A549 (cell line): Measurements from ENCODE around the gene MAGI1. TPM values are rescaled to one million over a fixed set of nuclear protein-coding genes. Genes with fewer than 3 reads are reported as not detected.

ENCODE experiments used
- ATAC-seq, 2 experiments: fragments of 200-7000 bp in 1 of 2; fragments of >200 bp in 1 of 2; cut with Nextera tagmentation in 1 of 2; cut with Tn5 transposase in 1 of 2; 3 replicates each; pipeline versions ENCODE4 v1.8.0 to v1.9.1; 2018 to 2020; ENCODE audit warnings: mild to moderate bottlenecking in 1 of 2, moderate library complexity in 1 of 2
- CTCF ChIA-PET: fragments of 300-600 bp; sonication (Branson Sonifier 250); formaldehyde crosslinking; extraction: SDS; loops from one replicate; lab custom pipeline; 2021; ENCODE audit warnings: antibody characterized with exemption, inconsistent platforms; lab: Yijun Ruan, JAX
- POLR2A ChIA-PET: fragments of 350-600 bp; formaldehyde crosslinking; extraction: SDS; loops from one replicate; lab custom pipeline; 2021; ENCODE audit warnings: antibody characterized with exemption, inconsistent platforms; lab: Yijun Ruan, JAX
- DNase-seq, 2 experiments: peaks; one replicate each; pipeline versions ENCODE4 v3.0.0 to v3.0.0-alpha.2; 2011 to 2016; ENCODE audit warnings: low read depth in 1 of 2, low spot score in 1 of 2
- FAIRE-seq: peaks from 2 replicates; lab custom pipeline; 2011; peaks lifted over from hg19 to GRCh38; lab: Jason Lieb, UNC
- H3K27ac ChIP-seq, 2 experiments: fragments of >200 bp; sonication (Bioruptor Twin); formaldehyde crosslinking; 3 replicates each; pipeline ENCODE4 v1.5.1; 2016 to 2017
- H3K4me1 ChIP-seq: fragments of >200 bp; sonication (Bioruptor Twin); formaldehyde crosslinking; 3 replicates; pipeline ENCODE4 v1.6.1; 2016
- H3K4me2 ChIP-seq: fragments of >200 bp; sonication (Bioruptor Twin); formaldehyde crosslinking; 3 replicates; pipeline ENCODE4 v1.6.1; 2016
- H3K4me3 ChIP-seq: fragments of >200 bp; sonication (Bioruptor Twin); formaldehyde crosslinking; 3 replicates; pipeline ENCODE4 v1.5.1; 2016
- H3K9me3 ChIP-seq: fragments of >200 bp; sonication (Bioruptor Twin); formaldehyde crosslinking; 3 replicates; pipeline ENCODE4 v1.6.1; 2016
- CHD4 ChIP-seq: fragments of 200-600 bp; sonication (generic); IDR thresholded peaks from 2 replicates; pipeline ENCODE4 v1.6.1; 2016; ENCODE audit warnings: antibody characterized with exemption, mild to moderate bottlenecking, borderline replicate concordance
- EHMT2 ChIP-seq: fragments of 200-600 bp; sonication (generic); IDR thresholded peaks from 2 replicates; pipeline ENCODE4 v1.6.1; 2016; ENCODE audit warnings: antibody characterized with exemption, low read depth, mild to moderate bottlenecking, moderate library complexity
- FOXS1 ChIP-seq: fragments of 250-450 bp; sonication (Bioruptor Pico); IDR thresholded peaks from 2 replicates; pipeline ENCODE4 v1.5.0; 2020; ENCODE audit warnings: mild to moderate bottlenecking, moderate library complexity
- GATA3 ChIP-seq: IDR thresholded peaks from 2 replicates; pipeline ENCODE4 v1.6.1; 2012; ENCODE audit warnings: borderline replicate concordance
- HDAC2 ChIP-seq: fragments of 200-600 bp; sonication (generic); IDR thresholded peaks from 2 replicates; pipeline ENCODE4 v1.6.1; 2016
- HEYL ChIP-seq: fragments of 250-450 bp; sonication (Bioruptor Pico); IDR thresholded peaks from 2 replicates; pipeline ENCODE4 v1.8.0; 2021; ENCODE audit warnings: mild to moderate bottlenecking, moderate library complexity
- HOXB13 ChIP-seq: fragments of 250-450 bp; sonication (Bioruptor Pico); IDR thresholded peaks from 2 replicates; pipeline ENCODE4 v1.5.0; 2020; ENCODE audit warnings: low read depth, mild to moderate bottlenecking, moderate library complexity
- HOXB5 ChIP-seq: fragments of 250-450 bp; sonication (Bioruptor Pico); IDR thresholded peaks from 2 replicates; pipeline ENCODE4 v1.5.0; 2020; ENCODE audit warnings: mild to moderate bottlenecking, moderate library complexity
- JUN ChIP-seq, 2 experiments: fragments of >200 bp; sonication (Bioruptor Twin); formaldehyde crosslinking; IDR thresholded peaks; 2 replicates in 1 of 2; 3 replicates in 1 of 2; pipeline ENCODE4 v1.6.1; 2016 to 2017
- JUNB ChIP-seq: fragments of >200 bp; sonication (Bioruptor Twin); formaldehyde crosslinking; IDR thresholded peaks from 2 replicates; pipeline ENCODE4 v1.6.1; 2016
- KDM1A ChIP-seq: fragments of 200-600 bp; sonication (generic); IDR thresholded peaks from 2 replicates; pipeline ENCODE4 v1.6.1; 2016; ENCODE audit warnings: low read depth, mild to moderate bottlenecking
- KDM5A ChIP-seq: fragments of 200-600 bp; sonication (generic); IDR thresholded peaks from 2 replicates; pipeline ENCODE4 v1.6.1; 2016; ENCODE audit warnings: antibody characterized with exemption, mild to moderate bottlenecking
- MAZ ChIP-seq: fragments of 150-350 bp; IDR thresholded peaks from 2 replicates; pipeline ENCODE4 v1.6.1; 2014; ENCODE audit warnings: antibody characterized with exemption, low read depth, low read length, borderline replicate concordance
- MYC ChIP-seq: IDR thresholded peaks from 2 replicates; pipeline ENCODE4 v1.6.1; 2012; ENCODE audit warnings: mild to moderate bottlenecking, inconsistent platforms, low read length, improper control_type of control experiment, borderline replicate concordance
- POLR2A ChIP-seq: IDR thresholded peaks from 2 replicates; pipeline ENCODE4 v1.6.1; 2012; ENCODE audit warnings: mild to moderate bottlenecking, low read length
- RARB ChIP-seq: fragments of 250-450 bp; sonication (Bioruptor Pico); IDR thresholded peaks from 2 replicates; pipeline ENCODE4 v1.8.0; 2021; ENCODE audit warnings: mild to moderate bottlenecking, moderate library complexity
- RFX5 ChIP-seq: fragments of 450-650 bp; IDR thresholded peaks from 2 replicates; pipeline ENCODE4 v1.7.1; 2014; ENCODE audit warnings: antibody characterized with exemption, mild to moderate bottlenecking, moderate library complexity
- SMC3 ChIP-seq: fragments of >200 bp; sonication (Bioruptor Twin); formaldehyde crosslinking; IDR thresholded peaks from 3 replicates; pipeline ENCODE4 v1.6.1; 2018; ENCODE audit warnings: inconsistent platforms
- ZFP36 ChIP-seq: fragments of 450-650 bp; IDR thresholded peaks from 2 replicates; pipeline ENCODE4 v1.6.1; 2014; ENCODE audit warnings: borderline replicate concordance; ENCODE audit not compliant: partially characterized antibody
- ZNF302 ChIP-seq: fragments of 250-450 bp; sonication (Bioruptor Pico); IDR thresholded peaks from 2 replicates; pipeline ENCODE4 v1.9.0; 2021; ENCODE audit warnings: inconsistent platforms, mild to moderate bottlenecking, moderate library complexity
- ZSCAN20 ChIP-seq: fragments of 250-450 bp; sonication (Bioruptor Pico); IDR thresholded peaks from 2 replicates; pipeline ENCODE4 v1.8.0; 2022; ENCODE audit warnings: mild to moderate bottlenecking, moderate library complexity
- WGBS: methylation state at CpG from one replicate; pipeline ENCODE4 v1.1.6; 2017; ENCODE audit errors: missing lambda C conversion rate; 5-methylcytosine and 5-hydroxymethylcytosine counted together
- polyA plus RNA-seq, 4 experiments: library from polyadenylated mRNA; depleted of rRNA in 3 of 4; stranded (reverse); fragments of >200 nt; fragmentation: RNase III in 1 of 4; extraction: RNeasy Plus Mini Kit Qiagen cat#74134 plus additional on column Dnase treatment in 1 of 4; gene quantifications; 2 replicates in 3 of 4; 3 replicates in 1 of 4; pipeline ENCODE4 v1.2.3, GENCODE V29; 2011 to 2017
- TF ChIP-seq, protein P1 (sequence below): fragments of 200-600 bp; sonication (generic); IDR thresholded peaks from 2 replicates; pipeline ENCODE4 v1.6.1; 2016; ENCODE audit warnings: antibody characterized with exemption, mild to moderate bottlenecking, moderate library complexity
- TF ChIP-seq, protein P2 (sequence below): IDR thresholded peaks from 2 replicates; pipeline ENCODE4 v1.6.1; 2012
- TF ChIP-seq, protein P3 (sequence below): IDR thresholded peaks from 2 replicates; pipeline ENCODE4 v1.6.1; 2012
- TF ChIP-seq, protein P4 (sequence below): fragments of >200 bp; sonication (Bioruptor Twin); formaldehyde crosslinking; IDR thresholded peaks from 3 replicates; pipeline ENCODE4 v1.6.1; 2016
- TF ChIP-seq, protein P5 (sequence below): IDR thresholded peaks from 2 replicates; pipeline ENCODE4 v1.6.1; 2012; ENCODE audit warnings: low read depth, borderline replicate concordance
- TF ChIP-seq, protein P6 (sequence below): fragments of >200 bp; sonication (Bioruptor Twin); formaldehyde crosslinking; IDR thresholded peaks from 2 replicates; pipeline ENCODE4 v1.6.1; 2016

Gene MAGI1
- polyA plus RNA-seq, 2 of the 4 experiments (the other 2 are of a cell fraction), result 4.7 to 6.6 TPM

DNA sequence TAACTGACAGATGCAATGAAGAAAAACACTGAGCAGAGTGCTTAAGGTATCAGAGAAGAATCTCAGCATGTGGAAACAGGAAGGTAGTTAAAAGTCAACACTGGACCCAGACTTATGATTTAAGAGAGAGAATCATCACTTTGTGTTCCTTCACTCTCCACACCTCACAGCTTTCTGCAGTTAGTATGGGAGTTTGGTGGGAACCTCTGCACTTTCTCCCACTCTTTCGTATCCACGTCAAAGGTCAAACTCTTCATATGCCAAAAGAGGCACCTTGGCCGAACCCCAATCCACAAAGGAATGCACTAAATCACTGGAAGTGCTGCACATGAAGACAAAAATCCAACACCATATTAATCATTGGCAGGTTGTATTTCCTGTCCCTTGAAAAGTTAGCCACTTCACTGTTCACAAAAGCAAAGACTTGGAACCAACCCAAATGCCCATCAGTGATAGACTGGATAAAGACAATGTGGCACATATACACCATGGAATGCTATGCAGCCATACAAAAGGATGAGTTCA, 361.2 kb downstream of the MAGI1 start:
- no peak for ATAC-seq
- CTCF ChIA-PET, result no interaction called here

DNA sequence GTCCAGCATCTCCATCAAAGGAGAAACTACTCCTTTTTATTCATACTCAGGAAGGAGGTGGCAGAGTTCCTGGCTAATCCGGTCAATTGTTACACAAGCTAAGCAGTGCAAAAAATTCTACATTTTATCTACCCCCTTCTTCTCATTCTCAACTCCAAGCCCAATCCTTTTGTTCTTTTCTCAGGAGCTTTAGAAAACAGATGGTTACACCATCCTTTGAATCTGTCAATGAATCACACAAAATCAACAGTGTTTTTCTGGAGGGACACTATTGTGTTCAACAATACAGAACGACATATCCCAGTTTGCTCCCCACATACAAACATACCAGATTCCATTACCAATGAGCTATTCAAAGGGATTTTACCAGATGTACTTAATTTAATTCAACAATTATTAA, 362.1 kb downstream of the MAGI1 start:
- no peak for FAIRE-seq
- ATAC-seq, result no peak
- H3K27ac ChIP-seq, result no peak overlapping the region
- ChIA-PET POLR2A (no interaction called here), CTCF (interaction anchor here (0.9 to 1.2 kb wide), 2 partner anchors 13 to 237 kb away, joined by 3 to 5 read pairs; no protein-coding TSS in a partner anchor)
- no peak overlapping the region for H3K4me3 ChIP-seq
- no peak for DNase-seq
- H3K4me1 ChIP-seq, result no peaks in the 10 kb centered on the region
- no peaks in the 10 kb centered on the region for H3K9me3 ChIP-seq
- TF ChIP-seq KDM5A, result no peak
- TF ChIP-seq, protein P1, sequence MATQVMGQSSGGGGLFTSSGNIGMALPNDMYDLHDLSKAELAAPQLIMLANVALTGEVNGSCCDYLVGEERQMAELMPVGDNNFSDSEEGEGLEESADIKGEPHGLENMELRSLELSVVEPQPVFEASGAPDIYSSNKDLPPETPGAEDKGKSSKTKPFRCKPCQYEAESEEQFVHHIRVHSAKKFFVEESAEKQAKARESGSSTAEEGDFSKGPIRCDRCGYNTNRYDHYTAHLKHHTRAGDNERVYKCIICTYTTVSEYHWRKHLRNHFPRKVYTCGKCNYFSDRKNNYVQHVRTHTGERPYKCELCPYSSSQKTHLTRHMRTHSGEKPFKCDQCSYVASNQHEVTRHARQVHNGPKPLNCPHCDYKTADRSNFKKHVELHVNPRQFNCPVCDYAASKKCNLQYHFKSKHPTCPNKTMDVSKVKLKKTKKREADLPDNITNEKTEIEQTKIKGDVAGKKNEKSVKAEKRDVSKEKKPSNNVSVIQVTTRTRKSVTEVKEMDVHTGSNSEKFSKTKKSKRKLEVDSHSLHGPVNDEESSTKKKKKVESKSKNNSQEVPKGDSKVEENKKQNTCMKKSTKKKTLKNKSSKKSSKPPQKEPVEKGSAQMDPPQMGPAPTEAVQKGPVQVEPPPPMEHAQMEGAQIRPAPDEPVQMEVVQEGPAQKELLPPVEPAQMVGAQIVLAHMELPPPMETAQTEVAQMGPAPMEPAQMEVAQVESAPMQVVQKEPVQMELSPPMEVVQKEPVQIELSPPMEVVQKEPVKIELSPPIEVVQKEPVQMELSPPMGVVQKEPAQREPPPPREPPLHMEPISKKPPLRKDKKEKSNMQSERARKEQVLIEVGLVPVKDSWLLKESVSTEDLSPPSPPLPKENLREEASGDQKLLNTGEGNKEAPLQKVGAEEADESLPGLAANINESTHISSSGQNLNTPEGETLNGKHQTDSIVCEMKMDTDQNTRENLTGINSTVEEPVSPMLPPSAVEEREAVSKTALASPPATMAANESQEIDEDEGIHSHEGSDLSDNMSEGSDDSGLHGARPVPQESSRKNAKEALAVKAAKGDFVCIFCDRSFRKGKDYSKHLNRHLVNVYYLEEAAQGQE, result no peak
- TF ChIP-seq, protein P2, sequence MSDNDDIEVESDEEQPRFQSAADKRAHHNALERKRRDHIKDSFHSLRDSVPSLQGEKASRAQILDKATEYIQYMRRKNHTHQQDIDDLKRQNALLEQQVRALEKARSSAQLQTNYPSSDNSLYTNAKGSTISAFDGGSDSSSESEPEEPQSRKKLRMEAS, result no peak
- TF ChIP-seq MYC, result no peak
- TF ChIP-seq KDM1A, result no peak
- TF ChIP-seq FOXS1 (CRISPR knock-in tag), result no peak
- no peak for TF ChIP-seq GATA3
- no peak for TF ChIP-seq HEYL (CRISPR knock-in tag)
- no peak for TF ChIP-seq CHD4
- TF ChIP-seq, protein P3, sequence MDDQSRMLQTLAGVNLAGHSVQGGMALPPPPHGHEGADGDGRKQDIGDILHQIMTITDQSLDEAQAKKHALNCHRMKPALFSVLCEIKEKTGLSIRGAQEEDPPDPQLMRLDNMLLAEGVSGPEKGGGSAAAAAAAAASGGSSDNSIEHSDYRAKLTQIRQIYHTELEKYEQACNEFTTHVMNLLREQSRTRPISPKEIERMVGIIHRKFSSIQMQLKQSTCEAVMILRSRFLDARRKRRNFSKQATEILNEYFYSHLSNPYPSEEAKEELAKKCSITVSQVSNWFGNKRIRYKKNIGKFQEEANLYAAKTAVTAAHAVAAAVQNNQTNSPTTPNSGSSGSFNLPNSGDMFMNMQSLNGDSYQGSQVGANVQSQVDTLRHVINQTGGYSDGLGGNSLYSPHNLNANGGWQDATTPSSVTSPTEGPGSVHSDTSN, result no peak
- no peak for TF ChIP-seq JUNB
- 0 out of 3 replicates have a peak overlapping the region, but pooled peaks have one; percentile 3 for H3K4me2 ChIP-seq
- WGBS, result 37% methylated on average over 2 of the region's 2 CpGs

More for the DNA sequence above, 361.2 kb downstream of the MAGI1 start:
- H3K27ac ChIP-seq, result no peak overlapping the region
- POLR2A ChIA-PET, result no interaction called here
- FAIRE-seq (no peak), DNase-seq (no peak)
- no peak overlapping the region for H3K4me3 ChIP-seq
- TF ChIP-seq HEYL (CRISPR knock-in tag), result no peak
- no peak for TF ChIP-seq CHD4
- no peak for TF ChIP-seq ZNF302 (CRISPR knock-in tag)
- TF ChIP-seq JUN (IDR thresholded peaks at IDR 0.05), result no peak
- TF ChIP-seq, protein P4, sequence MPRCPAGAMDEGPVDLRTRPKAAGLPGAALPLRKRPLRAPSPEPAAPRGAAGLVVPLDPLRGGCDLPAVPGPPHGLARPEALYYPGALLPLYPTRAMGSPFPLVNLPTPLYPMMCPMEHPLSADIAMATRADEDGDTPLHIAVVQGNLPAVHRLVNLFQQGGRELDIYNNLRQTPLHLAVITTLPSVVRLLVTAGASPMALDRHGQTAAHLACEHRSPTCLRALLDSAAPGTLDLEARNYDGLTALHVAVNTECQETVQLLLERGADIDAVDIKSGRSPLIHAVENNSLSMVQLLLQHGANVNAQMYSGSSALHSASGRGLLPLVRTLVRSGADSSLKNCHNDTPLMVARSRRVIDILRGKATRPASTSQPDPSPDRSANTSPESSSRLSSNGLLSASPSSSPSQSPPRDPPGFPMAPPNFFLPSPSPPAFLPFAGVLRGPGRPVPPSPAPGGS, result no peak
- no peak for TF ChIP-seq RFX5
- no peak for TF ChIP-seq HOXB5 (CRISPR knock-in tag)
- TF ChIP-seq, protein P2, result no peak
- no peak for TF ChIP-seq HDAC2
- no peak for TF ChIP-seq SMC3
- TF ChIP-seq RARB (CRISPR knock-in tag), result no peak
- TF ChIP-seq MAZ, result no peak
- TF ChIP-seq ZFP36, result no peak
- no peak for TF ChIP-seq HOXB13 (CRISPR knock-in tag)
- TF ChIP-seq, protein P5, sequence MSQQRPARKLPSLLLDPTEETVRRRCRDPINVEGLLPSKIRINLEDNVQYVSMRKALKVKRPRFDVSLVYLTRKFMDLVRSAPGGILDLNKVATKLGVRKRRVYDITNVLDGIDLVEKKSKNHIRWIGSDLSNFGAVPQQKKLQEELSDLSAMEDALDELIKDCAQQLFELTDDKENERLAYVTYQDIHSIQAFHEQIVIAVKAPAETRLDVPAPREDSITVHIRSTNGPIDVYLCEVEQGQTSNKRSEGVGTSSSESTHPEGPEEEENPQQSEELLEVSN, result no peak
- TF ChIP-seq, protein P6, sequence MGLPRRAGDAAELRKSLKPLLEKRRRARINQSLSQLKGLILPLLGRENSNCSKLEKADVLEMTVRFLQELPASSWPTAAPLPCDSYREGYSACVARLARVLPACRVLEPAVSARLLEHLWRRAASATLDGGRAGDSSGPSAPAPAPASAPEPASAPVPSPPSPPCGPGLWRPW, result no peak
- no peak for TF ChIP-seq EHMT2
- no peak for TF ChIP-seq ZSCAN20
- no peak for TF ChIP-seq POLR2A
- WGBS, result 81% methylated on average over 3 of the region's 3 CpGs
- H3K9me3 ChIP-seq, result no peaks in the 10 kb centered on the region
- no peak overlapping the region for H3K4me2 ChIP-seq
- H3K4me1 ChIP-seq, result no peaks in the 10 kb centered on the region
